ENCODE data around the gene KRTAP10-5.

GRCh38 chr21:44611551-44611950, 31.1 kb upstream of the KRTAP10-5 start:
- TF ChIP-seq CTCF (IDR thresholded peaks at IDR 0.05; ENCODE audit: insufficient read depth, low read depth, low read length) = no peak
- no peak for TF ChIP-seq EZH2 (IDR thresholded peaks at IDR 0.05; ENCODE audit: insufficient read depth, low read length)
